Fibroblast of lung (primary cell): ENCODE data around the gene HS3ST6. TPM values are rescaled to one million over a fixed set of nuclear protein-coding genes. Genes with fewer than 3 reads are reported as not detected.
"Not testable (repeated sequence)": the region's sequence is repeated elsewhere in the genome, so short reads cannot be mapped to it uniquely, and the experiment has no call there.

Source experiments
- DNase-seq, 2 donors: peaks; one replicate each; pipeline versions ENCODE4 v3.0.0 to v3.0.0-alpha.2; 2010; ENCODE audit warnings: low read depth in 2 of 2
- H2AFZ ChIP-seq: 2 replicates; pipeline ENCODE4 v1.5.1; 2012; ENCODE audit warnings: low read length, control low read depth, inconsistent platforms
- H3K27ac ChIP-seq: 2 replicates; pipeline ENCODE4 v1.5.1; 2011; ENCODE audit warnings: low read length, control low read depth; ENCODE audit not compliant: insufficient read depth
- H3K27me3 ChIP-seq: 2 replicates; pipeline ENCODE4 v1.5.1; 2011; ENCODE audit warnings: mild to moderate bottlenecking, low read length; ENCODE audit not compliant: control insufficient read depth, insufficient read depth
- H3K36me3 ChIP-seq: 2 replicates; pipeline ENCODE4 v1.5.1; 2011; ENCODE audit warnings: low read length; ENCODE audit not compliant: control insufficient read depth, insufficient read depth
- H3K4me1 ChIP-seq: 2 replicates; pipeline ENCODE4 v1.5.1; 2011; ENCODE audit warnings: low read length; ENCODE audit not compliant: control insufficient read depth, insufficient read depth; ENCODE audit errors: extremely low read depth
- H3K4me2 ChIP-seq: 2 replicates; pipeline ENCODE4 v1.5.1; 2011; ENCODE audit warnings: low read length, control low read depth; ENCODE audit not compliant: insufficient read depth; ENCODE audit errors: extremely low read depth
- H3K4me3 ChIP-seq, 4 experiments: fragments of 200-600 bp in 1 of 4; sonication (generic) in 1 of 4; replicated peaks in 1 of 4; 2 replicates each; pipeline ENCODE4 v1.5.1; 2011 to 2016; ENCODE audit warnings: low read length in 4 of 4, low read depth in 3 of 4, mild to moderate bottlenecking in 3 of 4, control low read depth in 2 of 4, inconsistent platforms in 1 of 4, mixed read lengths in 1 of 4; ENCODE audit not compliant: insufficient read depth in 1 of 4; ENCODE audit errors: control extremely low read depth in 1 of 4
- H3K79me2 ChIP-seq: 2 replicates; pipeline ENCODE4 v1.5.1; 2012; ENCODE audit warnings: mild to moderate bottlenecking, low read length, inconsistent platforms; ENCODE audit not compliant: control insufficient read depth, insufficient read depth
- H3K9ac ChIP-seq: 2 replicates; pipeline ENCODE4 v1.5.1; 2011; ENCODE audit warnings: mild to moderate bottlenecking, low read length, control low read depth; ENCODE audit not compliant: insufficient read depth
- H3K9me3 ChIP-seq: 2 replicates; pipeline ENCODE4 v1.5.1; 2012; ENCODE audit warnings: low read depth, low read length; ENCODE audit not compliant: control insufficient read depth, insufficient read depth
- H4K20me1 ChIP-seq: 2 replicates; pipeline ENCODE4 v1.5.1; 2011; ENCODE audit warnings: low read length; ENCODE audit not compliant: control insufficient read depth, insufficient read depth; ENCODE audit errors: extremely low read depth
- EZH2 ChIP-seq: IDR thresholded peaks from 2 replicates; pipeline ENCODE4 v1.5.1; 2012; ENCODE audit warnings: low read length, control low read depth, mild to moderate bottlenecking; ENCODE audit errors: missing control alignments
- polyA plus RNA-seq, 2 donors: library from polyadenylated mRNA; depleted of rRNA in 1 of 2; stranded (reverse) in 1 of 2; unstranded in 1 of 2; fragments of >200 nt; gene quantifications; 2 replicates each; pipeline ENCODE4 v1.2.1, GENCODE V29; 2011 to 2012; ENCODE audit warnings: missing spikeins in 1 of 2
- total RNA-seq: library from RNA; depleted of rRNA; stranded (reverse); fragments of >200 nt; gene quantifications from 2 replicates; pipeline ENCODE4 v1.2.1, GENCODE V29; 2014
- TF ChIP-seq, protein P1 (sequence below), 2 donors: IDR thresholded peaks in 1 of 2; conservative IDR thresholded peaks in 1 of 2; 1 replicate in 1 of 2; 2 replicates in 1 of 2; pipeline ENCODE4 v1.5.1; 2011 to 2012; ENCODE audit warnings: low read length in 2 of 2, control low read depth in 1 of 2, inconsistent platforms in 1 of 2, low read depth in 1 of 2, mild to moderate bottlenecking in 1 of 2

Gene HS3ST6
- total and polyA plus RNA-seq, 2 donors (not counting 1 experiment from before 2014, with no cell fraction given), result not detected

DNA sequence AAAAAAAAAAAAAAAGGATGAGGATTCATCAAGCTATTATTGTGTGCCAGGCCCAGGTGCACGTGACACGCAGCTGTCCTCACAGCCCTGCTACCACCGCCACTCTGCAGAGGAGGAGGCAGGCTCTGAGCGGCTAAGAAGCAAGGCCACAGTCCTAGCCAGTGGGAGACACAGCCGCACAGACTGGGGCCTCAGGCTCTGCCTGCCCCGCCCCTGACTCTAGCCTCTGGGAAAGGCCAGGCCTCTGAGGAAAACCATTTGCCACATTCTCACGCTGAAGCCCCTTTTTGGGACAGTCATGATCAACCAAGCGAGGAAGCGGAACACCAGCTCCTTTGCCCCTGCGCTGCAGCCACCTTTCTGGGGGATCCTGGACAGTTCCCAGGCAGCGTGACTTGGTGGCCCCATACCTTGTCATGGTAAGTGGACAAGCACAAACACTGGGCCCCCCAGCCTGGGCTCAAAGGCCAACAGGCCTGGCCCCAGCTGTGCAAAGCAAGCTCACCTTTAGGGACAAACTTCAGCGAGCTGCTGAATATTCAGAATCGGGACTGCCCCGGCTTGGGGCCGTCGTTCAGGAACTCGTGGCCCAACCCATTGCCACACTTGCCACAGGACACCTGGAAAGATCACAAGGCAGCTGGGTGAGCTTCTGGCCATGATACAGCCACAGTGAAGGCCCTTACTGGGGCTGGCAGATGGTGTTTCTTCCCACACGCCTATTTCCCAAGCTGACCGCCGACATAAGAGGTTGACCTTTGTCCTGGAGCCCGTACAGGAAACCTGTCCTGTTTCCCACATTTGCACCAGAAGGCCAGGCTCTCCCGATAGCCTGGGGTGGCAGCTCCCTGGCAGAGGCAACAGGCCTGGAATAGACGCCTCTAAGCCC lies 22.3 kb upstream of the HS3ST6 start:
- H3K4me2 ChIP-seq, result no peak overlapping the region
- no peak overlapping the region for H3K4me3 ChIP-seq
- peaks cover 7% of the 10 kb centered on the region for H3K4me1 ChIP-seq
- H2AFZ ChIP-seq, result no peak overlapping the region
- H3K9ac ChIP-seq, result no peak overlapping the region
- no peaks in the 10 kb centered on the region for H3K79me2 ChIP-seq
- TF ChIP-seq, protein P1, sequence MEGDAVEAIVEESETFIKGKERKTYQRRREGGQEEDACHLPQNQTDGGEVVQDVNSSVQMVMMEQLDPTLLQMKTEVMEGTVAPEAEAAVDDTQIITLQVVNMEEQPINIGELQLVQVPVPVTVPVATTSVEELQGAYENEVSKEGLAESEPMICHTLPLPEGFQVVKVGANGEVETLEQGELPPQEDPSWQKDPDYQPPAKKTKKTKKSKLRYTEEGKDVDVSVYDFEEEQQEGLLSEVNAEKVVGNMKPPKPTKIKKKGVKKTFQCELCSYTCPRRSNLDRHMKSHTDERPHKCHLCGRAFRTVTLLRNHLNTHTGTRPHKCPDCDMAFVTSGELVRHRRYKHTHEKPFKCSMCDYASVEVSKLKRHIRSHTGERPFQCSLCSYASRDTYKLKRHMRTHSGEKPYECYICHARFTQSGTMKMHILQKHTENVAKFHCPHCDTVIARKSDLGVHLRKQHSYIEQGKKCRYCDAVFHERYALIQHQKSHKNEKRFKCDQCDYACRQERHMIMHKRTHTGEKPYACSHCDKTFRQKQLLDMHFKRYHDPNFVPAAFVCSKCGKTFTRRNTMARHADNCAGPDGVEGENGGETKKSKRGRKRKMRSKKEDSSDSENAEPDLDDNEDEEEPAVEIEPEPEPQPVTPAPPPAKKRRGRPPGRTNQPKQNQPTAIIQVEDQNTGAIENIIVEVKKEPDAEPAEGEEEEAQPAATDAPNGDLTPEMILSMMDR (conservative IDR thresholded peaks at IDR 0.05 in 1 of 2, IDR thresholded peaks at IDR 0.05 in 1 of 2; ENCODE audit: low read depth in 1 of 2, low read length in 2 of 2), result no peak
- TF ChIP-seq EZH2, result no peak
- no peaks in the 10 kb centered on the region for H4K20me1 ChIP-seq
- peaks cover 8% of the 10 kb centered on the region for H3K36me3 ChIP-seq
- no peak overlapping the region for H3K27ac ChIP-seq
- H3K27me3 ChIP-seq, result no peaks in the 10 kb centered on the region
- DNase-seq, result no peak
- H3K9me3 ChIP-seq, result no peaks in the 10 kb centered on the region

DNA sequence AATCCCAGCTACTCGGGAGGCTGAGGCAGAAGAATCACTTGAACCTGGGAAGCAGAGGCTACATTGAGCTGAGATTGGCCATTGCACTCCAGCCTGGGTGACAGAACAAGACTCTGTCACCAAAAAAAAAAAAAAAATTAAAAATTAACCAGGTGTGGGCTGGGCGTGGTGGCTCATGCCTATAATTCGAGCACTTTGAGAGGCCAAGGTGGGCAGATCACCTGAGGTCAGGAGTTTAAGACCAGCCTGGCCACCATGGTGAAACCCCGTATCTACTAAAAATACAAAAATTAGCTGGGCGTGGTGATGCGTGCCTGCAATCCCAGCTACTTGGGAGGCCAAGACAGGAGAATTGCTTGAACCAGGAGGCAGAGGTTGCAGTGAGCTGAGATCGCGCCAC lies 21.6 kb upstream of the HS3ST6 start:
- H4K20me1 ChIP-seq, H3K4me3 ChIP-seq, H2AFZ ChIP-seq, H3K9ac ChIP-seq, H3K4me1 ChIP-seq, H3K27me3 ChIP-seq, H3K9me3 ChIP-seq, H3K79me2 ChIP-seq, H3K4me2 ChIP-seq, H3K27ac ChIP-seq, DNase-seq, H3K36me3 ChIP-seq: not testable (repeated sequence)

DNA sequence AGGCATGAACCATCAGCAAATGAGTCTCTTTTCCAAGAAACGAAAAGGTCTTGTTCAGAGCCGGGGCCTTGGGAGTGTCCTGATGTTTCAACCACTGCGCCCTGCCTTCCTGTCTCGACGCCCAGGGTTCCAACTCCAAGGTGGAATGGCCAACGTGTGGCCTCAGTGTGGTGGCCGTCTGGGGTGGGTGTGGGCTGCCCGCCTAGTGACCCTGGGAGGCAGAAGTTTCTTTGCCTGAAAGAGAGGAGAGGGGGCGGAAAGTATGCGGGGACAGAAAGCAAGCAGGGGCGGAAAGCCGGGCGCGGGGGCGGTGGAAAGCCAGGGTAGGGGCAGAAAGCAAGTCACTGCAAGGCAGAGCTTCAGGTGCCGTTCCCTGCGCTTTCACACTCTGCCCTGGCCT lies 20.7 kb upstream of the HS3ST6 start:
- Histone ChIP-seq H3K27me3 (no peaks in the 10 kb centered on the region), H3K27ac (no peak overlapping the region), H3K4me1 (peaks cover 7% of the 10 kb centered on the region), H3K4me3 (no peak overlapping the region), H2AFZ (no peak overlapping the region), H3K4me2 (no peak overlapping the region), H3K9ac (no peak overlapping the region), H3K36me3 (peaks cover 8% of the 10 kb centered on the region), H3K9me3 (no peaks in the 10 kb centered on the region), H4K20me1 (no peaks in the 10 kb centered on the region), H3K79me2 (no peaks in the 10 kb centered on the region)
- no peak for DNase-seq
- no peak for TF ChIP-seq EZH2
- TF ChIP-seq, protein P1 (conservative IDR thresholded peaks at IDR 0.05 in 1 of 2, IDR thresholded peaks at IDR 0.05 in 1 of 2; ENCODE audit: low read depth in 1 of 2, low read length in 2 of 2), result no peak
